CD4-positive, alpha-beta T cell treated with Interleukin-4 for 1 hour (primary cell): Measurements from ENCODE around the gene ZSCAN31.
"Not testable (repeated sequence)": the region's sequence is repeated elsewhere in the genome, so short reads cannot be mapped to it uniquely, and the experiment has no call there.

ENCODE experiments used
- DNase-seq, 2 donors: peaks; one replicate each; pipeline ENCODE4 v3.0.0-alpha.2; 2020 to 2022

The ZSCAN31 gene

GRCh38 chr6:28351493-28351925 lies 15.6 kb upstream of the ZSCAN31 start:
- DNase-seq = no peak

DNA sequence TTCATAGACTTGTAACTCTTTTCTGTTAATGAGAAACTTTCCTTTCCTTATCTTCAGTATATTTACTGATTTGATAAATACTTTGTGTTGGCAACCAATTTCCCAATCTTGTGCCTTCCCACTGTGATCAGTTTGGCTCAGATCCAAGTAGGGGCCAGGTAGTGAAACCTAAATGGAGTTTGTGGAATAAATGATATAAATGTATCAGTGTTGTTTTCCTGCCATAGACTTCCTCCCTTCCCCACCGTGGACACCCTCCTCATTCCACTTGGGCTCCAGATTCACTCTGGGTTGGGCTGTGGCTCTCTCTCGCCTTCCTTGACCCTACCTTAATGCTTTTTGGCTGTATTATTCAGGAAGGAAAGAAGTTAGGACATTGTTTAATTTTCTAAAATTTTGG lies 15.1 kb upstream of the ZSCAN31 start:
- DNase-seq = no peak

GRCh38 chr6:28349892-28350737 lies 14.2 kb upstream of the ZSCAN31 start, which contains the start of gene ZKSCAN3:
ZKSCAN3 (plus strand) TSS chr6:28349947; CDS start chr6:28359587, 9,640 bp downstream.
- DNase-seq = peak; percentile 84

DNA sequence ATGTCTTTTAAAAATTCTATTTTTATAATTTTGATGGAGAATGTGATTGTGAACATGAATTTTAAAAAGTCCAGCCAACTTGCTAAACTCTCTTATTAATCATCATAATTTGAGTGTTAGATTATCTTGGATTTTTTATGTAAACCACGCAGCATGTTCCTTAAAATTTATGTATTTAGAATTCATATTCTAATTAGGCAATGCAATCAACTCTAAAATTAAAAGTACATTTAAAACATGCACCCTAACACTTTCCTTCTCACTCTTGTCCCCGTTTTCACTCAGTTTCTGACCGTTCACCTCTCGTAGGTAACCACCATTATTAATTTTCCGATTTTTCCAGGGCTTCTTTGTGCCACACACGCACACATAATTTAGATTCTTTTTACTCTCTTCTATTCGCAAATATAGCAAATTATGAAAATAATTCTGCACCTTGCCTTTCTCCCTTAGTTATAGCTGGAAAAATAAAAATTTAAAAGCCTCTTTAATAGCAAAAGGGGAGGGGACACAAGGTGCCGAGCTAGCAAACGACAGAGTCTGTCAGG lies 13.5 kb upstream of the ZSCAN31 start:
- DNase-seq = no peak

- no peak for DNase-seq
Observed at GRCh38 chr6:28347119-28347518, 11.2 kb upstream of the ZSCAN31 start.

GRCh38 chr6:28345201-28345600 lies 9.3 kb upstream of the ZSCAN31 start:
- no peak for DNase-seq

- no peak for DNase-seq
Observed at GRCh38 chr6:28343898-28344677, 8.1 kb upstream of the ZSCAN31 start.

- DNase-seq = no peak
Observed at GRCh38 chr6:28340310-28341095, 4.6 kb upstream of the ZSCAN31 start.

- DNase-seq = no peak
Observed at GRCh38 chr6:28337121-28337520, 1.2 kb upstream of the ZSCAN31 start.

- peak; percentile 31 to 70 for DNase-seq
Observed at GRCh38 chr6:28336284-28337120, 554 bp upstream of the ZSCAN31 start.

- DNase-seq = no peak
Observed at GRCh38 chr6:28335040-28335563, 846 bp downstream of the ZSCAN31 start.

DNA sequence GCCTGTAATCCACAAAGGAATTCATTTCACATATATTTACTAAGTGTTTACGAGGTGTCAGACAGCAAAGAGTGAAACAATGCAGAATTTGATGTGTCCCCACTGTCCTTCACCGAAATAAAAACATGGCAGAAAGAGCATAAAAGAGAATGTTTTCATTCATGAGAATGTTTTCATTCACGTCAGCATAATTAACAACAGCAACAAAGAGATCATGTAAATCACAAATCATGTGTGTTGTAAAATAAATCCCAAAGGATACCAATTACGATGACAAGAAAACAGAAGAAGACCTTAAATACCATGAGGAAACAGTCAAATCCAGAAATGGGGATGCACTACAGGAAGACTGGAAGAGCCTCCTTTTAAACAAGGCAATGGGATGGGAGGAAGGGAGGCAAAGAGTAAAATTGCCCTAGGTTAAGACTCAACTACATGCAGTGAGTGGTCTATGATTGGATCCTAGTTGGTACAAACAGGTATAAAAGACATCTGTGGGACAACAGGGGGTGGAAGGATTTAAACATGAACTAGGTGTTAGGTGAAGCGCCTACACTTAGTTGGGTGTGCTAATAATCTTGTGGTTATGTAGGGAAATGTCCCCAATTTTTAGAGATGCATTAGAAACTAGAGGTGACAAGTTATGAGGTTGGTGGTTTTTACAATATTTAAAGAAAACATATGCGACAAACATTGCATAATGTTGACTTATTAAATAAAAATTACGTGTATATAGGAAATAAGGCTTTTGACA lies 1.5 kb downstream of the ZSCAN31 start:
- peak in 1 of 2 donors; percentile 27 for DNase-seq

DNA sequence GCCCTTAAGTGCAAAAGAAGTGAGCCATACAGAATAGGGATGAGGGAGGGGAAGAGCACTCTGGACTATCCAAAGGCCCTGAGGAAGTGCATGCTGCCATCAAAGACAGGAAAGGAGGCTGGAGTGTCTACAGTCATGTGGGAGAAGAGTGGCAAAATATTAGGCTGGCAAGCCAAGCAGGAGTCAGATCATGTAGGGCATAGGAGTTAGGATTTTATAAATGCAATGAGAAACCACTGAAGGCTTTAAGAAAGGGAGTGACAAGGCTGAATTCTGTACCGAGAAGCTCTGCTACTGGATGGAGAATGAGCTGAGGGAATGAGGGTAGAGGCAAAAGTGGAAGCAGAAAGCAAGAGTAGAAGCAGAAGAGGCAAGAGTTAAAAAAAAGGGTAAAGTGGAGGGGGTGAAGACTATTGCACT lies 2.3 kb downstream of the ZSCAN31 start:
- DNase-seq = no peak

- DNase-seq = no peak
Observed at GRCh38 chr6:28333047-28333446, 2.9 kb downstream of the ZSCAN31 start.

DNA sequence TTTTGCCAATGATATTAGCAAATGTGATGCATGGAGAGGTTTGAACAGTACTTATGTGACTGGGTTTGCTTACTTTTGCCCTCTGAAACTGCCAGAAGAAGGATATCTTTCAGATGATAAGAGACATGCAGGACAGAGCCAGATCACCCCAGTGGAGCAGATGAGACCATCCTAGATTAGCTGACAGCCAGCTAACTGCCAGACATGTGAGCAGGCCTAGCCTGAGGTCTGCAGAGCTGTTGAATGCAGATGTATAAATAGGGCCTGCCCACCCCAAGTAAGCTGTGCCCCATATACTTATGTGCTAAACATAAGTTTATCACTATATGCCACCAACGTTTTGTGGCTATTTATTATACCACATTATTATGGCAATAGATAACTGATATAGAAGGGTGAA lies 5.9 kb downstream of the ZSCAN31 start:
- no peak for DNase-seq

GRCh38 chr6:28326371-28326948 lies 9.5 kb downstream of the ZSCAN31 start:
- DNase-seq = no peak

GRCh38 chr6:28323813-28324424 lies 12.0 kb downstream of the ZSCAN31 start:
- DNase-seq = no peak

DNA sequence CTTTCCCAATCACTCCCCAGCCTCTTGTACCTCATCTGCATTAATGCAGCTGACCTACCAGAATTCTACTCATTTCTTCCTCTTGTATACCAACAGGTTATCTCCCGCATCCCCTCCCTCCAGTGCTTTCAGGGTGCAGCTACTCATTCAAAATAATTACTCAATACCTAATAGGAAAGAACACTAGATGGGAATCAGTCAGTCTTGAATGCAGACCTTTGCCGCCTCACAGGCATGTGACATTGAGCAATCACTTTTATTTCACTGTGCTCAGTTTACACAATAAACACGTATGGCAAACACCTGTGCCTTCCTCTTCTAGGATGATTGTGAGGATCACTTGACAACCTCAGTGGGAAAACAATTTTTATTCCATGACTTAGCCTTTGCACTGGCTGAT lies 13.3 kb downstream of the ZSCAN31 start:
- no peak for DNase-seq

DNA sequence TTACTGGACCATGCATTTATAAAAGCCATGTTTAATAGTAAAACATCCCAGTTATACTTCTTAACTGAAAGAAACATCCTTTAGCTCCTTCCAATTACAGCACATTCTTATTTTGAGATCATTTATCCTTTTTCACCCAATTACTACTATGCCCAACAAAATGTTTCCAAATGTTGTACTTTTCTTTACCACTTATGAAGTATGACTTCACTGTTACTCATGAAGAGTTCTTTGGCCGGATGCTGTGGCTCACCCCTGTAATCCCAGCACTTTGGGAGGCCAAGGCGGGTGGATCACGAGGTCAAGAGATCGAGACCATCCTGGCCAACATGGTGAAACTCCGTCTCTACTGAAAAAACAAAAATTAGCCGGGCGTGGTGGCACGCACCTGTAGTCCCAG lies 18.1 kb downstream of the ZSCAN31 start:
- not testable (repeated sequence) for DNase-seq

GRCh38 chr6:28315628-28316027 lies 20.3 kb downstream of the ZSCAN31 start:
- DNase-seq = no peak
